AG08395 (cell line): ENCODE data around the gene FAM200A.
"Not testable (repeated sequence)": the region's sequence is repeated elsewhere in the genome, so short reads cannot be mapped to it uniquely, and the experiment has no call there.

Source experiments
- DNase-seq: peaks from one replicate; pipeline ENCODE4 v3.0.0; 2012; ENCODE audit warnings: mixed read lengths, low spot score

Gene FAM200A

GRCh38 chr7:99559175-99559915 is 7.4 kb upstream of the FAM200A start:
- DNase-seq: no peak

GRCh38 chr7:99558306-99559174 is 6.6 kb upstream of the FAM200A start, which contains the start of gene ZNF655:
ZNF655 (plus strand) TSS chr7:99558642; CDS start chr7:99560560, 1,918 bp downstream.
- DNase-seq: peak; percentile 89

GRCh38 chr7:99557940-99558305 is 6.0 kb upstream of the FAM200A start:
- peak; percentile 14 for DNase-seq

- DNase-seq: no peak
These were observed 5.3 kb upstream of the FAM200A start for GRCh38 chr7:99557196-99557607.

- DNase-seq: no peak
These were observed 3.0 kb upstream of the FAM200A start for GRCh38 chr7:99554939-99555338.

GRCh38 chr7:99553039-99553438 is 1.1 kb upstream of the FAM200A start:
- no peak for DNase-seq

- DNase-seq: peak; percentile 13
These were observed 580 bp downstream of the FAM200A start for GRCh38 chr7:99551334-99551733.

- DNase-seq: not testable (repeated sequence)
These were observed 2.4 kb downstream of the FAM200A start for GRCh38 chr7:99549545-99549944.

- DNase-seq: not testable (repeated sequence)
These were observed 6.6 kb downstream of the FAM200A start for GRCh38 chr7:99545308-99545707.

- DNase-seq: no peak
These were observed 8.0 kb downstream of the FAM200A start for GRCh38 chr7:99543916-99544315.

GRCh38 chr7:99543081-99543671 is 8.7 kb downstream of the FAM200A start:
- DNase-seq: no peak

- no peak for DNase-seq
These were observed 10.7 kb downstream of the FAM200A start for GRCh38 chr7:99541212-99541611.

- DNase-seq: no peak
These were observed 11.4 kb downstream of the FAM200A start for GRCh38 chr7:99540542-99540941.

- no peak for DNase-seq
These were observed 12.6 kb downstream of the FAM200A start for GRCh38 chr7:99539213-99539811.

- DNase-seq: no peak
These were observed 16.2 kb downstream of the FAM200A start for GRCh38 chr7:99535667-99536066.

GRCh38 chr7:99531354-99531765 is 20.6 kb downstream of the FAM200A start:
- no peak for DNase-seq

GRCh38 chr7:99525713-99526440 is 26.0 kb downstream of the FAM200A start:
- no peak for DNase-seq

- DNase-seq: no peak
These were observed 30.5 kb downstream of the FAM200A start for GRCh38 chr7:99521399-99521798.

GRCh38 chr7:99514050-99514449 is 37.9 kb downstream of the FAM200A start:
- peak; percentile 18 for DNase-seq

- no peak for DNase-seq
These were observed 46.6 kb downstream of the FAM200A start for GRCh38 chr7:99505324-99505662.

- peak; percentile 97 for DNase-seq
These were observed 47.2 kb downstream of the FAM200A start, which contains the start of gene ZKSCAN5 for GRCh38 chr7:99504603-99505323. ZKSCAN5 (plus strand) TSS chr7:99504662; CDS start chr7:99506045, 1,383 bp downstream.
